Mesodermal cell (in vitro differentiated cells): Measurements from ENCODE around the gene TECTA.
"Not testable (repeated sequence)": the region's sequence is repeated elsewhere in the genome, so short reads cannot be mapped to it uniquely, and the experiment has no call there.

ENCODE experiments used
- H3K27ac ChIP-seq: 2 replicates; pipeline ENCODE4 v1.7.0; 2013; ENCODE audit warnings: mild to moderate bottlenecking, low read depth, low read length, moderate library complexity; ENCODE audit not compliant: severe bottlenecking
- H3K36me3 ChIP-seq: 2 replicates; pipeline ENCODE4 v1.7.1; 2013; ENCODE audit warnings: mild to moderate bottlenecking, low read length, moderate library complexity; ENCODE audit not compliant: control insufficient read depth, insufficient read depth
- H3K4me1 ChIP-seq: one replicate; pipeline ENCODE4 v1.7.1; 2013; ENCODE audit warnings: mild to moderate bottlenecking, low read length; ENCODE audit not compliant: insufficient read depth, control insufficient read depth, poor library complexity, severe bottlenecking
- H3K4me3 ChIP-seq: 2 replicates; pipeline ENCODE4 v1.7.0; 2013; ENCODE audit warnings: low read length, control low read depth, mild to moderate bottlenecking; ENCODE audit not compliant: insufficient read depth, poor library complexity, severe bottlenecking; ENCODE audit errors: extremely low read depth
- H3K9me3 ChIP-seq: 2 replicates; pipeline ENCODE4 v1.7.1; 2013; ENCODE audit warnings: mild to moderate bottlenecking, low read length, moderate library complexity; ENCODE audit not compliant: control insufficient read depth
- WGBS, 2 experiments: methylation state at CpG; one replicate each; pipeline ENCODE4 v1.1.5; 2013; ENCODE audit warnings: missing lambda C conversion rate in 2 of 2; ENCODE audit not compliant: insufficient coverage in 2 of 2; 5-methylcytosine and 5-hydroxymethylcytosine counted together

Gene TECTA

GRCh38 chr11:121109916-121110586 is 9.0 kb downstream of the TECTA start:
- Histone ChIP-seq H3K4me3 (no peak overlapping the region), H3K9me3 (no peaks in the 10 kb centered on the region)
- WGBS, 2 experiments, result 81 to 84% methylated on average over 4 to 5 of the region's 7 CpGs

GRCh38 chr11:121110871-121111724 is 10.1 kb downstream of the TECTA start:
- no peaks in the 10 kb centered on the region for H3K36me3 ChIP-seq
- no peak overlapping the region for H3K4me3 ChIP-seq
- no peak overlapping the region for H3K27ac ChIP-seq
- 92 to 96% methylated on average over 5 to 7 of the region's 10 CpGs for WGBS, 2 experiments
- peaks cover 10% of the 10 kb centered on the region for H3K4me1 ChIP-seq
- no peaks in the 10 kb centered on the region for H3K9me3 ChIP-seq

More at GRCh38 chr11:121109916-121110586, 9.0 kb downstream of the TECTA start:
- Histone ChIP-seq H3K4me1 (peaks cover 10% of the 10 kb centered on the region), H3K36me3 (no peaks in the 10 kb centered on the region), H3K27ac (no peak overlapping the region)

DNA sequence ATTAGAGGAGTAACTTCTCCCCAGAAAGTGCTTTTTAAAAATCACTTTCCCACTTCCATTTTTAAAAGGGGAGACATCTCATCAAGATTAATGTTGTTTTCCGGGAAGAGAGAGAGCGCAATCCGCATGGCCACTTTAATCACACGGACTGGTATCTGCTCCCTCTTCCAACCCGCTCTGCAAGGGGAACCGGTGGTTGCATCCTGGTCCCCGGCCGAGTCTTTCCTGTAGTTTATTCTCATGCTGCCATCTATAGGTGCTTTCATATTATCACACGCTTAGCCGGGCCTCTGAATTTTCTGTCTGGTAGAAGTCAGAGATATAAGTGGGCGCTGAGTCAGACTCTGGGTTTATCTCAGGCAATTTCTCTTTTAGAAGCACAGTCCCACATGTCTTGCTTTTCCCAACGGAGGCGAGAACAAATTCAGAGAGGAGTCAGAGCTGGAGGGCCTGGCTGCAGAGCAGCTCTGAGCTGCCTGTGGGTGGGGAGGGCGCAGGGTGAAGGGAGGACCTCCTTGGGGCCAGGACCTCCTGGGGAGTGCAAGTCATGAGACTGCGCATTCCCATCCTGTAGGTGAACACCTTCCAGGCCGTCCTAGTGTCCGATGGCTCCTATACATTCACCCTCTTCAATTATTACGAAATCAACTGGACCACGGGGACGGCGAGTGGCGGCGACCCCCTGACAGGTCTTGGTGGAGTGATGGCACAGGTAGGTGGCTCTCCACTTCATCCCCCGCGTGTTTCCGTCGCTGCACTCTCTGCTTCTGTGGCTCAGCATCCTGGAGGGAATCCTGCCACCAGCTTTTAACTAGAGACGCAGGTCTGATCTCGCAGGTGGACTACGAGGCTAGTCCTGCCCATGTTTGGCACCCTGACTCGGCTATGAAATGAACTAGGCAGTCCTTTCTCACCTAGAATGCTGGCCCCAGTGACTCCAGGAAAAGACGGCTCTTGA is 11.7 kb downstream of the TECTA start:
- no peaks in the 10 kb centered on the region for H3K9me3 ChIP-seq
- no peak overlapping the region for H3K4me3 ChIP-seq
- no peaks in the 10 kb centered on the region for H3K36me3 ChIP-seq
- WGBS, 2 experiments, result 58 to 78% methylated on average over 22 to 24 of the region's 32 CpGs
- peaks cover 13% of the 10 kb centered on the region for H3K4me1 ChIP-seq
- no peak overlapping the region for H3K27ac ChIP-seq

- 87 to 92% methylated on average over 5 to 6 of the region's 9 CpGs for WGBS, 2 experiments
- no peaks in the 10 kb centered on the region for H3K36me3 ChIP-seq
- no peaks in the 10 kb centered on the region for H3K9me3 ChIP-seq
- H3K27ac ChIP-seq, result no peak overlapping the region
- H3K4me3 ChIP-seq, result no peak overlapping the region
- H3K4me1 ChIP-seq, result peaks cover 18% of the 10 kb centered on the region
Measured at GRCh38 chr11:121113611-121114010, 12.6 kb downstream of the TECTA start.

DNA sequence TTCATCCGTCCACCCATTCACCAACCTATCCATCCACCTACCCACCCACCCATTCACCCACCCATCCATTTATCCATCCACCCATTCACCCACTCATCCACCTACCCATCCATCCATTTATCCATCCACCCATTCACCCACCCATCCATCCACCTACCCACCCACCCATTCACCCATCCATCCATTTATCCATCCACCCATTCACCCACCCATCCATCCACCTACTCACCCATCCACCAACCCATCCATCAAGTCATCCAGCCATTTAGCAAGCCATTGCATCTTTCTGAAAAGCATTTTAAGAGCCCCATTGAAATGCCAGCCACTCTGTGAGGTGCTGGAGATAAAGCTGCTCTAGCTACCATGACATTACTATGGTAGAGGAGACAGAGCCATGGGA is 14.0 kb downstream of the TECTA start:
- WGBS, 2 experiments, result 60% methylated on average over 1 of the region's 1 CpG; no CpG with 5 or more reads in 1 of the 2 experiments
- H3K9me3 ChIP-seq, H3K4me3 ChIP-seq, H3K36me3 ChIP-seq, H3K27ac ChIP-seq: not testable (repeated sequence)
- peaks cover 18% of the 10 kb centered on the region for H3K4me1 ChIP-seq

- H3K27ac ChIP-seq, result peak overlapping the region; percentile 29
- H3K4me1 ChIP-seq, result peaks cover 17% of the 10 kb centered on the region
- peaks cover 17% of the 10 kb centered on the region for H3K9me3 ChIP-seq
- 66 to 76% methylated on average over 6 of the region's 6 CpGs for WGBS, 2 experiments
- H3K36me3 ChIP-seq, result no peaks in the 10 kb centered on the region
- no peak overlapping the region for H3K4me3 ChIP-seq
Measured at GRCh38 chr11:121117788-121118187, 16.7 kb downstream of the TECTA start.

- peaks cover 7% of the 10 kb centered on the region for H3K4me1 ChIP-seq
- H3K9me3 ChIP-seq, result peaks cover 26% of the 10 kb centered on the region
- H3K36me3 ChIP-seq, result no peaks in the 10 kb centered on the region
- WGBS, 2 experiments, result 88 to 92% methylated on average over 1 of the region's 1 CpG
- H3K27ac ChIP-seq, result no peak overlapping the region
- H3K4me3 ChIP-seq, result no peak overlapping the region
Measured at GRCh38 chr11:121119440-121119839, 18.4 kb downstream of the TECTA start.

GRCh38 chr11:121122328-121122727 is 21.3 kb downstream of the TECTA start:
- Histone ChIP-seq H3K9me3 (peaks cover 26% of the 10 kb centered on the region), H3K36me3 (no peaks in the 10 kb centered on the region), H3K27ac (no peak overlapping the region), H3K4me1 (peaks cover 7% of the 10 kb centered on the region), H3K4me3 (no peak overlapping the region)
- WGBS, 2 experiments, result 80 to 100% methylated on average over 2 of the region's 3 CpGs

GRCh38 chr11:121123496-121124069 is 22.5 kb downstream of the TECTA start:
- Histone ChIP-seq H3K9me3 (peaks cover 26% of the 10 kb centered on the region), H3K4me3 (no peak overlapping the region), H3K4me1 (no peaks in the 10 kb centered on the region), H3K36me3 (no peaks in the 10 kb centered on the region), H3K27ac (no peak overlapping the region)
- WGBS, 2 experiments, result 82 to 87% methylated on average over 6 of the region's 6 CpGs

GRCh38 chr11:121127809-121128208 is 26.8 kb downstream of the TECTA start:
- no peaks in the 10 kb centered on the region for H3K4me1 ChIP-seq
- WGBS, 2 experiments, result 94 to 96% methylated on average over 28 to 29 of the region's 30 CpGs
- peaks cover 9% of the 10 kb centered on the region for H3K9me3 ChIP-seq

More at GRCh38 chr11:121127809-121128208, 26.8 kb downstream of the TECTA start:
- H3K27ac ChIP-seq, result no peak overlapping the region
- H3K4me3 ChIP-seq, result no peak overlapping the region
- H3K36me3 ChIP-seq, result no peaks in the 10 kb centered on the region
